HG03342 (cell line): ENCODE data around the gene SERTAD4.

Experiments
- ATAC-seq: cut with Tn5 transposase; IDR thresholded peaks from one replicate; pipeline ENCODE4 v1.9.1; 2021; ENCODE audit warnings: mild to moderate bottlenecking, moderate library complexity; ENCODE audit not compliant: unreplicated experiment

Gene SERTAD4

DNA sequence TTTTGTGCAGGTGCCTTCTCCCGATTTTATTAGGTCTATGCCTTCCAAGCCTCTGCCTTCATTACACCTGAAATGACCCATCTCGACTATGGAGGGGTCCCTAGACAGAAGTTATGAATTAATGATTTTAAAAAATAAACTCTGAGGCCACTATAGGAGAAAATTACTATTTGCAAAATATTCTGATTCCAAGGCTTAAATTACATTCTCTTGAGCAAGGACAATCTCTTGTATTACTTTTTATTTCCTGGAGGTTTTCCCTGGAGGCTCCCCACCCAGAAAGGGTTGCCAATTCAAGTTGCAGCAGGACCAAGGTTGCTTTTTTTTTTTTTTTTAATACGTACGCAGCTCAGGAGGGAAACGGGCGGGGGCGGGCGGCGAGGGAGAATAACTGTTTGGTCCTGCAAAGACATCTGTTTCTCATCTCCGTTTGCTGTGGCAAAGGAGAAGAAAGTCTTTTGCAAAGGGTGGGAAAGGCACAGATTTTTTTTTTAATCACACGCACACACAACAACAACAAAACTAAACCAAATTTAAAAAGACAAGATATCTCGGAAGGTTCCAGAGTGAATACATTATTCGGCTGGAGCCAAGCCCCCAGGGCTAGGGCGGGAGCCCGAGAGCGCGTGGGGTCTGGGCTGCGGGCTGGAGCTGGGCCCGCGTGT is 618 bp upstream of the SERTAD4 start:
- no peak for ATAC-seq

- ATAC-seq = no peak
These were observed 559 bp downstream of the SERTAD4 start for GRCh38 chr1:210233216-210233494.

DNA sequence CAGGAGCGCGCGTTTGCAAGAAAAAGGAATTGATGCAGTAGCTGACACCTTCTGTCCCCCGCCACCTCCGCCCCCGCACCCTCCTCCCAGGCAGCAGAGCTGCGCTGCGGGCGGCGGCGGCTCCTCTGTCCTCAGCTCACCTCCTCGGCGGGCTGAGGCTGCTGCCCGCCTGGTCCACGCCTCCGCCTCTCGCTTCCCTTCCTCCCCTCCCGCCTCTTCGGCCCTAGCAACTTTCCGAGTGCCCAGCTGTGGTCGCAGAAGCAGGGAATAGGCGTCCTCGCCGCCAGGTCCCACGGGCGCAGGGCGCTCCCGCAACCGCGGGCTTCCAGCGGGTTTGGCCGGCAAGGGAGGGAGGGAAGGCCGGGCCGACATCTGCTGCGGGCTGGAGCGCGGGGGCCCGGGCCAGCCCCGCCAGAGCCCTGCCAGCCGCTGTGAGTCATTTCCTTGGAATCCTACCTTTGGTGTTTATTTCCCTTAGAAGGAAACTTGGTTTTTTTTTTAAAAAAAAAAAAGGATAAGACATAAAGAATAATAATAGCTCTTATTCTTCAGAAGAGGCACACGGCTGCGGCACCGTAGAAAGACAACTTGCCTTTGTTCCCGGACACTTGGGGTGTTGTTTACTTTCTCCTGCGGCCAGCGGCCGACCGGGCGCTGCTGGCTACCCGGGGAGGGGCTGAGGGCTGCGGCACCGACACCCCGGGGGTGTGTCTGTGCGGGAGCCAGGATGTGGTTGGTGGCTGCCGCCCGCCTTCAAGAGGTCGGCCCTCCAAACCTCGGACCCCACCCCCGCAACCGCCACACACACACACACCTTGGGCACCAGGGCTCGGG is 1.1 kb downstream of the SERTAD4 start:
- ATAC-seq = no peak

GRCh38 chr1:210234329-210234757 is 1.7 kb downstream of the SERTAD4 start:
- no peak for ATAC-seq

GRCh38 chr1:210235363-210236053 is 2.9 kb downstream of the SERTAD4 start:
- no peak for ATAC-seq

- no peak for ATAC-seq
These were observed 3.8 kb downstream of the SERTAD4 start for GRCh38 chr1:210236386-210236839.

GRCh38 chr1:210236840-210237409 is 4.3 kb downstream of the SERTAD4 start:
- ATAC-seq = no peak

GRCh38 chr1:210237479-210237878 is 4.9 kb downstream of the SERTAD4 start:
- no peak for ATAC-seq

DNA sequence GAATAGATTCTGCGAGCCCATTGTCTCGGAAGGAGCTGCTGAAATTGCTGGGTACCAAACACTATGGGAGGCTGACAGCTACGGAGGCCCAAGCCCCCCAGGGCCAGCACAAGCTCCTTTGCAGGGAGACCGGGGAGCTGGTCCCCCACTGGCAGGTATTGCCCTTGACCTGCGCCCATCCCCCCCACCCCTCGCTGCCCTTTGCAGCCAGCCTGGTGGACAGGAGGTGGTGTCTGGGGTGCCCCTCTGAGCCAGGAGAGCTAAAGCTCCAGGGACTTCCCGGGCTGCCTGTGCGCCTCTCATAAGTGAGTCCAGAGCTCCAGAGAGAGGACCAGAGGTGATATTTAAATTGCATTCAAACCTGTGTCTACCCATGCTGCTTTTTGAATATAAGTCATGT is 5.4 kb downstream of the SERTAD4 start:
- no peak for ATAC-seq

DNA sequence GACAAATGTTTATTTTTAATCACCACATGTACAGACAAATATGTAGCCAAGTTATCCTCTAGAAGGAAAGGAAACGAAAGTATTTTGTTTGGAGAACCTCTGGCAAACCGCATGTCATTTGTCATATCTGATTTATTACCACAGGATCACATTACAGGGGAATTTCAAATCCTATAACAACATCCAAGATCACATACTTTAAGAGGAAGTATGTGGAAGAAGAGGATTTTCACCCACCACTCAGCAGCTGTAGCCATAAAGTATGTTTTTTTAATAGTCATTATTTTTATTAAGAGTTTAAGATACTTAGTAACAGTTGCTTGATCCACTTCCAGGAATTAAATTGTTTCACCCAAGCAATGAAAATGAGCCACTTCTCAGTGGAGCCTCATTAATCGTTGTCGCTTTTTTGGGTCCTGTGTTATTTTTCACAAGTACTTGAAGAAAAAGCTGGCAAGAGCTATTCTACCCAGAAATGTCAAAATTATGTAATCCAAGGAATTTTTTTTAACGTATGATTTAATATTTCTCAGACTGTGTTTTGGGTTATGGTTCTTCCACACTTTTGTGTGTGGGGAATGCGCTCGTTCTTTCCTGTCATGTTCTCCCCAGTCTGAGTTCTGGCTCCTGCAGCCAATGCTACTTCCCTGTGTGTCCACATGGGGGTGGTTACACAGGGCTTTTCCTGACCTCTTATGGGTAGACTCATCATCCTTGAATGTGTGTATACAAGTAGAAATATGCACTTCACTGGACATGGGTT is 6.9 kb downstream of the SERTAD4 start:
- ATAC-seq = no peak

DNA sequence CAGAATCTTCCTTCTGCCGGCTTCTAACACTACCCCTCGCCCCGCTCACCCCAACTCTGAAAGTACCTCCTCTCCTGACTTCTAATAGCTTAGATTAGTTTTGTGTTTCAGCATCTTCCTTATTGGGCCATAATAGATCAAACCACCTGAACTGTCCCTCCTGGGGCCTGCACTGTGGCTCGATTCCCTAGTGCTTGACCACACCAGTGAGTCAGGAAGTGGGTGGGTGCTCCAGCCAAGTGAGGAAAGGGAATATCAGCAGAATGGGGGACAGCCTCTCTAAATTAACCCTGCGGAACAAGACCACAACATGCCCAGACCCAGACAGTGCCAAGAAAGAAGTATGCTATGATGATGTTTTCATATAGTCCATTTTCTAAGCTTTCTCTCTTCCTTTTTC is 8.5 kb downstream of the SERTAD4 start:
- no peak for ATAC-seq

GRCh38 chr1:210244746-210245367 is 12.3 kb downstream of the SERTAD4 start:
- ATAC-seq = no peak

GRCh38 chr1:210246447-210246846 is 13.9 kb downstream of the SERTAD4 start:
- ATAC-seq = no peak

DNA sequence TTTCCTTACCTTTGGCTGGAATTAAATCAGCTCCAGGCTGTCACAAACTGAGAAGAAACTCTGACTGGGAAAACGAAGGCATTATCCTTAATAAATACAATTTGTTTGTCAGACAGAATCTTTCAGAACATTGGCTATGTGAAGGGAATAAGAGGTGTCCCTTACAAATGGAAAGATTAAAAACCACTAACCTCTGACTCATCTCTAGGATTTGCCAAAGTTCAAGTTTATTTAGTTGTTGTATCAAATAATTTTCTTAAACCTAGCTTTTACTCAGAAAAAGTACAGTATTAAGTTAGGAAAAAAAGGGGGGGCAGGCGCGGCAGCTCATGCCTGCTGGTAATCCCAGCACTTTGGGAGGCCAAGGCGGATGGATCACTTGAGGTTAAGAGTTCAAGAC is 15.7 kb downstream of the SERTAD4 start:
- ATAC-seq = no peak

DNA sequence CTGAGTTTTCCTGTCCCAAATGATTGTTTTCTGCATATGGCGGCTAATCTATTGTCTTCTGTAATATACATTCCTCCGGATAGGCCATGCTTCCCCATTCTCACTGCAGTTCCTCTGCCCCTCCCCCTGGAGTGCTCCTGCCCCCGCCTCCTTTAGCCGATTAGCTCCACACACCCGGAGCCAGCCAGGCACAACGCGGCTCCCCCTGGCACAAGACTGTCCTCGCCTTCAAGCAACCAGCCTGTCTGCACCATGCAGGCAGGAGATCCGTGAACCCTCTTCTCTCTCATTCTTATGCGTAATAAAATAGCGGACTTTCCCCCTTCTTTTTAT is 18.0 kb downstream of the SERTAD4 start:
- ATAC-seq = no peak

DNA sequence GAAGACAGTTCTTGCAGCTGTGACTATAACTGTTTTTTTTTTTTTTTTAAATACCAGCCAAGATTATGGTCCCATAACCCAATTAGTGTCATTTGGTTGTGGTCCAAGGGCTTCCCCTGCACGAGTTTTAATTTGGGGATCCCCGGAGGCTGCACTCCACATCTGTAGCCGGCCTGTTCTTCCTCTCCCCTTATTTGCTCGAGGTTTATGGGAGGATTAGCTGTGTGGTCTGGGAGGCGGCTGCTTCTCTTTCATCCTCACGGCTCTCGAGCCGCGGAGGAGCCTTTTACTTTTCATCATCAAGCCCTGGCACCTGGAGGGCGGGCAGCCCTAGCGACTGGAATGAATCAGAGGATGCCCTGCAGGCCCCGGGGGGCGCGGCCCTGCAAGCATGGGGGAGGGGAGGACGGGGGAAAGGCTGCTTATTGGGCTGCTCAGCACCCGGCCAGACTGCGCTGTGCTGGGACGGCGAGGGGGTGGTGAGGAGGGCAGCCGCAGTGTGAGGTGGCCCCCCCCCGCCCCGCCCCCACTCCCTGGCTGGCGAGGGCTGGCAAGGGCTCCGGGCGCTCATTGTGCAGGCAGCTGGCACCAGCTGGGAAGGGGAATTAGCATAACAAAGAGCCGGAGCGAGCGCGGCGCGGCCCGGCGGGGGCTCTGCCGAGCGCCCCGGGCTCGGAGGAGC is 18.5 kb downstream of the SERTAD4 start:
- no peak for ATAC-seq

GRCh38 chr1:210251680-210252490 is 19.3 kb downstream of the SERTAD4 start:
- ATAC-seq = no peak

GRCh38 chr1:210252621-210253051 is 20.0 kb downstream of the SERTAD4 start:
- no peak for ATAC-seq

DNA sequence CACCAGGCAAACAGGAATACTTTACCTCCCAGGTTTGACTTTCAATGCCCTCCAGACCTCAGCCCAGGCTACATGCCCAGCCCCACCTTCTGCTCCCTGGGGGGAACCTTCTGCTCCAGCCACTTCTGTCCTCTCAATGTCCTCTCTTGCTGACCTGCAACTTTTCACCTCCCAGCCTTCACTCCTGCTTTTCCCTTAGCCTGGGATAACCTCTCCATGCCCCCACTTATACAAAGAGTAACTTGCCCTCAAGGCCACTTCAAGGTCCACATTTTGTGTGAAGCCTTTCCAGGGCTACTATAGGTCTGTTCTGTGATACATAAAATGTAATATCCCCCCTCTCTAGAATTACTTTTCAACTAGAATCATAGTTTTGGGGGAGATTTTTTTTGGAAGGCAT is 21.7 kb downstream of the SERTAD4 start:
- no peak for ATAC-seq
